Mammary epithelial cell (primary cell): ENCODE results near the gene ERI3.

ENCODE experiments used
- EZH2 ChIP-seq: IDR thresholded peaks from 2 replicates; pipeline ENCODE4 v1.6.1; 2012; ENCODE audit warnings: low read length, inconsistent platforms, borderline replicate concordance
- TF ChIP-seq, protein P1 (sequence below), 2 donors: IDR thresholded peaks in 1 of 2; conservative IDR thresholded peaks in 1 of 2; 2 replicates each; pipeline ENCODE4 v1.5.1; 2011 to 2012; ENCODE audit warnings: inconsistent platforms in 2 of 2, low read length in 2 of 2, mild to moderate bottlenecking in 2 of 2, control low read depth in 1 of 2, low read depth in 1 of 2; ENCODE audit not compliant: insufficient read depth in 1 of 2; ENCODE audit errors: extremely low read depth in 1 of 2

DNA sequence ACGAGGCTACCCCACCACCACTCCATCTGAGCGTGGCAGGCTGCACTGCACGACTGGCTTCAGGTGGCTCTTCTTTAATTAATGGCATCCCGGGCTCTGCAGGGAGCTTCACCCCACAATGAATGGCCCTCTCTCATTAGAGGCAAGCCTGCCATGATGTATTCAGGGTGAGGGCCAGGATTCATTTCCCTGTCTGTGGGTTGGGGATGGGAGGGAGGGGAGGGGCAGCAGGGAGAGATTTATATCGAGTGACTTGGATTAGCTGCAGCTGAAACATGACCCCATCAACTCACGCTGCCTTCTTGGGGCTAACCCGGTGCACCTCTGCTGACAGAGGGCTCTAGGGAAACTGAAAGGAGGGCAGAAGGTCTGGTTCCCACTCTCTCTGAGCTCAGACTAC is 54.2 kb downstream of the ERI3 start:
- TF ChIP-seq, protein P1, sequence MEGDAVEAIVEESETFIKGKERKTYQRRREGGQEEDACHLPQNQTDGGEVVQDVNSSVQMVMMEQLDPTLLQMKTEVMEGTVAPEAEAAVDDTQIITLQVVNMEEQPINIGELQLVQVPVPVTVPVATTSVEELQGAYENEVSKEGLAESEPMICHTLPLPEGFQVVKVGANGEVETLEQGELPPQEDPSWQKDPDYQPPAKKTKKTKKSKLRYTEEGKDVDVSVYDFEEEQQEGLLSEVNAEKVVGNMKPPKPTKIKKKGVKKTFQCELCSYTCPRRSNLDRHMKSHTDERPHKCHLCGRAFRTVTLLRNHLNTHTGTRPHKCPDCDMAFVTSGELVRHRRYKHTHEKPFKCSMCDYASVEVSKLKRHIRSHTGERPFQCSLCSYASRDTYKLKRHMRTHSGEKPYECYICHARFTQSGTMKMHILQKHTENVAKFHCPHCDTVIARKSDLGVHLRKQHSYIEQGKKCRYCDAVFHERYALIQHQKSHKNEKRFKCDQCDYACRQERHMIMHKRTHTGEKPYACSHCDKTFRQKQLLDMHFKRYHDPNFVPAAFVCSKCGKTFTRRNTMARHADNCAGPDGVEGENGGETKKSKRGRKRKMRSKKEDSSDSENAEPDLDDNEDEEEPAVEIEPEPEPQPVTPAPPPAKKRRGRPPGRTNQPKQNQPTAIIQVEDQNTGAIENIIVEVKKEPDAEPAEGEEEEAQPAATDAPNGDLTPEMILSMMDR (conservative IDR thresholded peaks at IDR 0.05 in 1 of 2, IDR thresholded peaks at IDR 0.05 in 1 of 2; ENCODE audit: extremely low read depth in 1 of 2, insufficient read depth in 1 of 2, low read depth in 1 of 2, low read length in 2 of 2) = no peak
- no peak for TF ChIP-seq EZH2
